GM18519 (cell line): Measurements from ENCODE around the gene TNFSF13B.
"Not testable (repeated sequence)": the region's sequence is repeated elsewhere in the genome, so short reads cannot be mapped to it uniquely, and the experiment has no call there.

Source experiments
- ATAC-seq: cut with Tn5 transposase; IDR thresholded peaks from one replicate; pipeline ENCODE4 v1.9.1; 2021; ENCODE audit warnings: mild to moderate bottlenecking, moderate library complexity; ENCODE audit not compliant: unreplicated experiment, low FRiP score

Gene TNFSF13B

DNA sequence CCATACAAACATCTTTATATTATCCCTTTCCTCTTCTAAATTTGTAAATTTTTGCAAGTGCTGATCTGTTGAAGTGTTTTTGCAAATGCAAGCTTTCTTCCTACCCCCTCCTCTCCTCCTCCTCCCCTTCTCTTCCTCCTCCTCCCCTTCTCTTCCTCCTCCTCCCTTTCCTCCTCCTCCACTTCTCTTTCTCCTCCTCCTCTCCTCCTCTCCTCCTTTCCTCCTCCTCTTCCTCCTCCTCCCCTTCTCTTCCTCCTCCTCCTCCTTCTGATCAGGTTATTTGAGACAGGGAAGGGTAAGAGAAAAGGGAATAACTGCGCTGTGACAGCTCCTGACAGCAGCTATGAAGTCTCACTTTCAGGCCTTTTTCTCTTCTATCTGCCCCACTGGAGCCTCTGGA is 8.9 kb downstream of the TNFSF13B start:
- no peak for ATAC-seq

DNA sequence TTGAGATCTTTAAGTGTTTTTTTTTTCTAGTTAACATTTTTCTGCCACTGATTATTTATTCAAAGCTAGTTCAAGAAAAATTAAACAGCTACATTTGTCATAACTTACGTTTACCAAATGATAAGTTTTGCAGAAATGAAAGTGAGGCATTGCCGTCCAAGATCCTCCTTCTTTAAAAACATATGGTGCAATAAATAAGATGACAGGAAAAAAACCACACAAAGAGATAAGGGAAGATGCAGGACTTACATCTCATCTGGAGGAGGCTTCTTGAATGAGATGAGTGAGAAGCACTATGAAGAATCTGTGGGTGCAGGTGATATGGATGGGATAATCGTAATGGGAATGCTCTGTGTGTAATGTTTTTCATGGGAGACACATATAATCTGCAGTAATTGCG is 12.4 kb downstream of the TNFSF13B start:
- no peak for ATAC-seq

DNA sequence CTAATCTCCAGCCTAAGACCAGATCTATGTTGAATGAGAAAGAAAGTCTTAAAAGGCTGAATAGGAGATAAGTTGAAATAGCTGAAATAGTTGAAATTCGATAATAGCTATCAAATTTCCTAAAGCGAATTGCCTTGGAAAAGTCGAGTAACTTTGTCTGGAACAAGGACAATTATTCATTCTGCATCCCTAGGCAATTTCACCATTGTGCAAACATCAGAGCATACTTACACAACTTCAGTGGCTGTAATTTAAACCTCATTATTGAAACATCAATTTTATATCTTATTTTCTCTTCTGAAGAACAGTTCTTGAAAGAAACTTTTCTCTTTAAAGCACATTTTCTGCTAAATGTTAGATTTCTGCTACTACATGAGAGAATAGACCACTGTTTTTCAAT is 13.6 kb downstream of the TNFSF13B start:
- ATAC-seq: no peak

DNA sequence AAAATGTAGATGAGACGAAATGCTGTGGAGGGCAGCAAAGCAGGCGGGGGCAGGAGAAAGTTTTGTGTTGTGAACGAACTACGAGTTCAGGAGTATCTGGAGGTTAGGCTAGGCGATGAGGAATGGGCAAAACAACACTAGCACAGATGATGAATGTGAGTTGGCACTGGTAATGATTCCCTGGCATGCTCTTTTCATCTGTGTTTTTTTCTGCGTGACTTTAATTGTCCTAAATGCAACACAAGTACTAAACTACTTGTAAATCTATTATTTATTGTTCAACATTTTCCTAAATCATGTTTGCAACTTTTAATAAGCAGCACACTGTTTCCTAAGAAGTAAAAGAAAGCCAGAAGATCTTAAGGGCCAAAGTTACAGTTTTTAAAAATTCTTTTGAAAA is 19.2 kb downstream of the TNFSF13B start:
- ATAC-seq: no peak

DNA sequence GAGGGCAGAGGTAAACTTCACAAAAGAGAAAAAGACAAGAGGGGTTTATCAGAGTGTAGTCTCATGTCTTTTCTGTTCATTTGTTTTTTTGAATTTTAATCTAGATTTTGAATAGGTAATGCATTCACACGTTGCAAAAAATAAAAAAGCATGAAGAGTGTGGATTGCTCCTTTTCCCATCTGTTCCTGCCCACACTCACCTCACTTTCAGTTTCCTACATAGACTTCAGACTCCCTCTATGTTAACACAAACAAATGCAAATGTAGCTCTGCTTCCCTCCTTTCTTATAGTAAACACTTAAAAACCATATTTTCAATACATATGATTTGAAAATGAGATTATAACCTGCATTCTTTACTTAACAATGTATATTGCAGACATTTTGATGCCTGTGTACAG is 20.3 kb downstream of the TNFSF13B start:
- ATAC-seq: no peak

DNA sequence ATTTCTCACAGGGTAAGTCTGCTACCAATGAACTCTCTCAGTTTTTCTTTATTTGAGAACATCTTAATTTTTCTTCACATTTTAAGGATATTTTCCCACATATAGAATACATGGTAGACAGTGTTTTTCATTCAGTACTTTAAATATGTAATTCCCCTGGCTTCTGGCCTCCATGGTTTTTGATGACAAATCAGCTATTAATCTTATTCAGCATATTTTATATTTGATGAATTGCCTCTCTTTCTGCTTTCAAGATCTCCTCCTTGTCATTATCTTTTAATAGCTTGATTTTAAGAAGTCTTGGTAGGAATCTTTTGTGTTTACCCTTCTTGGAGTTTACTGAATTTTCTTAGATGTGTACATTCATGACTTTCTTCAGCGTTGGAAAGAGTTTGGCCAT is 27.6 kb downstream of the TNFSF13B start:
- no peak for ATAC-seq

DNA sequence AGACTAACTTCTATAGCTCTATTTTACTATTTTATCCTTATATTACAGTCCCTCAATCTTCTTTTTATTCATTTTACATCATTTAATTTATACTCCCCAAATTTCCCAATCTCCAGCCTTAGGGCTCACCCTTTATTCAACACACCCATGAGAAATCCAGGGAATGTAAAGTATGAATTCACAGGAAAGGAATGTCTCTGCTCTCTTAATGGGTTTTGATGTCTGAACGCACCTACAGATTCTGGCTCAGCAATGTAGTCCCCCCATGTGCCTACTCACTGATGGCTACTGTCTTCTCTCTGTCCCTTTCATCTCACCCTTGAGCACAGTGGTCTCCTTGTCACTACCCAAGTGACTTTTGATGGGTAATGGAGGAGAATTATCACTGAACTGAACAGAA is 32.8 kb downstream of the TNFSF13B start:
- no peak for ATAC-seq

DNA sequence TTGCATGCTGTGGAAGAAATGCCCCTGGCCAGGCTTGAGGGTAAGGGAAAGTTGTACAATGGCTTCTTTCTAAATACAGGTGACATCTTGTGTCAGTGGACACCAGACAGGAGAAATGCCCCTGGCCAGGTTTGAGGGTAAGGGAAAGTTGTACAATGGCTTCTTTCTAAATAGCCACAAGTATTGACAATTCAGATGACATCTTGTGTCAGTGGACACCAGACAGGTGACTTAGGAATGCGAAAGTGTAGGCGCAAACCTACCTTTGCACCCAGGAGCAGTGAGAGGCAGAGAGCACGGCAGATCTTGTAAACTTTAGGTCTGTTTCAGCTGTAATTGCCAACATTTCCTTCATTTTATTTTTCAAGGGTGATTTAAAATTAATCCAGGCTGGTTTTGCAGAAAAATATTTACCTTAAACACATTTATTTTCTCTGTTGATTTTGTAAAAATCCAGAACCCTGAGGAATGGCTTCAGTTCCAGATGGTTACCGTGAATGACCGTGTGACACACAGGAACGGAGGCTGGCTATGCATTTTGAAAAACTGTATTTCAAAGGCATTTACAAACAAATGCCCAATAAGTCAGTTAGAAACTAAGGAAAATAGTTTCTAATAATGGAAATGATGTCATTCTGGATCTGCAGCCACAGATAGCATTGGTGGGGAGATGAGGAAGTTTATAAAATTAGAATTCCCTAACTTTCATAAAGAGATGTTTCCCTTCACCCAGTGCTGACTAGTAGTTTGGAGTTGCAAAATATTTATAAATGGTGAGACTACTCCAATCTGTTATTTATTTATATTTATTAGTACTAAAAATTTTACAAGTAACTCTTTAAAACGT is 34.9 kb downstream of the TNFSF13B start:
- no peak for ATAC-seq

DNA sequence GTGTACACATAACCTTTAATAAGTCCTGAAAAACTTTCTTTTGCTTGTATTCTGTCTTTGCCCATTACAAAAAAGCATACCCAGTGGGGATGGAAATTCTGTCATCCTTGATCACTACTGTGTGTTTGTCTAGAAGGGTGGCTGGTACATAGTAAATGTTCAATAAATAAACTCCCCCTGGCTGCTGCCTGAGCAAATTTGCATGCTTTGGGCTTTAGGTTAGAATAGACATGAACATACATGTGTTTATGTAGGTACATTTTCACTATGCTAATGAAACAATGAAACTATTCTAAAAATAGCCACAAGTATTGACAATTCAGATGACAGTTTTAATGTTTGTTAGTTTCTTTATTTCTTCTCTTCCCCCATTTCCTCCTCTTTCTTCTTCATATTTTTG is 36.1 kb downstream of the TNFSF13B start:
- ATAC-seq: peak; percentile 41

DNA sequence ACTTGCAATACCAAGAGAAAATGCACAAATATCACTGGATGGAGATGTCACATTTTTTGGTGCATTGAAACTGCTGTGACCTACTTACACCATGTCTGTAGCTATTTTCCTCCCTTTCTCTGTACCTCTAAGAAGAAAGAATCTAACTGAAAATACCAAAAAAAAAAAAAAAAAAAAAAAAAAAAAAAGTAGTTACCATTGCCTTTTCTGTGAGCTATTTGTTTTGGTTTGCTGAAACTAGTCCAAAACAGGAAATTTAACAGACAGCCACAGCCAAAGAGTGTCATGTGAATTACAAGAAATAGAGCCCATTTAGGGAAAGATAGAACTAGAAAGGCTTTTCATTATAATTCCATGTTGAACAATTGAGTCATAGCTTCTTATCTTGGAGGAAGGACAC is 37.3 kb downstream of the TNFSF13B start:
- no peak for ATAC-seq

DNA sequence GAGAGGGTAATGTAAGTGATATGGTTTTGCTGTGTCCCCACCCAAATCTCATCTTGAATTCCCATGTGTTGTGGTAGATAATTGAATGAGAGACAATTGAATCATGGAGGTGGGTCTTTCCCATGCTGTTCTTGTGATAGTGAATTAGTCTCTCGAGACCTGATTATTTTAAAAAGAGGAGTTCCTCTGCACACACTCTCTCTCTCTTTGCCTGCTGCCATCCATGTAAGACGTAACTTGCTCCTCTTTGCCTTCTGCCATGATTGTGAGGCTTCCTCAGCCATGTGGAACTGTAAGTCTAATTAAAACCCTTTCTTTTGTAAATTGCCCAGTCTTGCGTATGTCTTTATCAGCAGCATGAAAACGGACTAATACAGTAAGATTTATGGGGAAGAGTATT is 42.1 kb downstream of the TNFSF13B start:
- not testable (repeated sequence) for ATAC-seq

DNA sequence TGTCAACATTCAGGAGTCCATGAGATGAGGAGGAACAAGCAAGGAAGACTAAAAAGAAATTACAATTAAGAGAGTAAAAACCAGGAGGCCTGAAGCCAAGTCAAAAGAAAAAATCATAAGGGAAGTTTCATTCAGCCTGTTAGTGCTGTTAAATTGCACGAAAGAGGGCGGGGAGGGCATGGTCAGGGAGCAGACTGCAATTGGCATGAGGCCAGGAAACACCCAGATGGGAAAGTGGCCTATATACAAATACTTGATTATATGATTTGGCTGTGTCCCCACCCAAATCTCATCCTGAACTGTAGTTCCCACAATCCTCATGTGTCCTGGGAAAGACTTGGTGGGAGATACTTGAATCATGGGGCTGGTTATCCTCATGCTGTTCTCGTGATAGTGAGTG is 43.9 kb downstream of the TNFSF13B start:
- no peak for ATAC-seq

DNA sequence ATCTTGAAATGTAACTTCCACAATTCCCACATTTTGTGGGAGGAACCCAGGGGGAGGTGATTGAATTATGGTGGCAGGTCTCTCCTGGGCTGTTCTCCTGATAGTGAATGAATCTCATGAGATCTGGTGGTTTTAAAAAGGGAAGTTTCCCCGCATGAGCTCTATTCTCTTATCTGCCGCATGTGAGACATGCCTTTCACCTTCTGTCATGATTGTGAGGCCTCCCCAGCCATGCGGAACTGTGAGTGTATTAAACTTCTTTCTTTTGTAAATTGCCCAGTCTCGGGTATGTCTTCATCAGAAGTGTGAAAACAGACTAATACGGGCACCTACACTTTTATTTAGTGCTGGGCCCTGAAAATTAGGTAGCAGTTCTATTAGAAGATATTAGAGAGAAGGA is 45.8 kb downstream of the TNFSF13B start:
- peak; percentile 79 for ATAC-seq

DNA sequence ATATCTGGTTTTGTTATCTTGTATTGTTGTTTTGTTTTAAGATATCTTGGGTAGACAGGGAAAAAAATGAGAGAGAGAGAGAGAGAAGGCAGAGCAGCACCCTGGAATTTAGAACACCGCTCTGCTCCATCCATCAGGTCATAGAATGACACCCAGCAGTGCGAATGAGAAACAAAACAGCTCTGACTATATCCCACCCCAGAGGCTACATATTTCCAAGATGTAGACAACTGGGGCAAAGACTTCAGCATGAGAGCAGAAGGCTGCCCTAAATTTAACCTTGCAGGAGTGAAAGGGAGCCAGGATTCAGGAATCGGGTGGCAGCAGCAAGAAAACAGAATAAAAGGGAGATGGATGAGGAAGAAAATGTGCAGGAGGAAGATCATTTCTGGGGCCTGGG is 46.5 kb downstream of the TNFSF13B start:
- no peak for ATAC-seq

DNA sequence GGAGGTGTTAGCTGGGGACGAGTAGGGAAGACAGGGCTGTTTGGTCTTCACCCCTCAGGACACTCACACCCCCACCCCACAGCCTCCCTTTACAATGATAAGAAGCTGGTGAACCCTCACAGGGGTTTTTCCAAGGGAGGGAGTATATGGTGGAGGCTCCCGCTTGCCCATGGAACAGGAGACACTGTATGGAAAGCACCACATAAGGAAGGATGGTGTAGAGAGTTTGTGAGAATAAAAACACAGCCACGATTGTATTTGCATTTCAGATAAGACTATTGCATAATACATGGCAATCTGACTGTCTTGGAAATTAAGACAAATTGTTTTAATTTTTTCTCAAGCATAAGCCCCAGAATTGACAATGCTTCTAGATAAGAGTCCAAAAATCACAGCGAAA is 46.9 kb downstream of the TNFSF13B start:
- ATAC-seq: no peak

DNA sequence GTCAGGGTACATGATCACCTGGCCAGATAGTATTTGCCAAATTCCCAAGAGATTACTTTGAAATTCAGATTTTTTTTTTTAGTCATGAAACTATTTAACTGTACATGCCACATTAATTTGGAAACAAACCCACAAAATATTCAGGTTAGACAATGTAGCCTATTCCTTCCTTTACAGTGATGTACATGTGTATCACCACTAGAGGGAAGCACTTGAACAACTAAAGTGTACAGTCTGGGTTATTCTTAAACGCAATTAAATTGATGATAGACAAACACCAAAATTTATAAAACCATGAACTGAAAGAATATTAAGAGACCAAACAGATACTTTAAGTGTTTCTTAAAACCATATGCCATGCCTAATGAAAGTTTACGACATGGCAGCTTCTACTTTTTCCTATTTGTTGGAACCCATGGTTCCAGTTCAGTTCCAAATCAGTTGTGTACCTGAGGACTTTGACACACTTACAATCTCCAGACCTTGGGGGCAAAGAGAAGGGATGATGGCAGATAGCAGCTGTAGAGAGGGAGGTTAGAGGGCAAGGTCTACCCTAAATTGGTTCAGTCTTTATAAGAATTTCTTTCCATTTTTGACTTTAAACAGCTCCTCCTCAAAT is 52.8 kb downstream of the TNFSF13B start:
- peak; percentile 64 for ATAC-seq

DNA sequence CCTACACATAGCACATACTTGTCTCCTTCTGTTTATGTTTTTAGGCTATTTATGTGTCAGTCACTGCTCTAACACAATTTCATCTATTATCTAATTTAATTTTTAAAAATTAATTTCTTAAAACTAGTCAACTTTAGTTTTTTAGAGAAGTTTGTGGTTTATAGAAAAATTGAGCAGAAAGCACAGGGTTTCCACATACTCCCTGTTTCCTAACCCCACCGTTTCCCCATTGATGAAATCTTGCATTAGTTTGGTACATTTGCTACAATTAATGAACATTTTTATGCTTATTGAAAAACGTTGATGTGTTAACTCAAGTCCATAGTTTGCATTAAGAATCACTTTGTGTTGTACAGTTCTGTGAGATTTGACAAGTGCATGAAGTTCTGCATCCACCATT is 53.5 kb downstream of the TNFSF13B start:
- ATAC-seq: no peak

DNA sequence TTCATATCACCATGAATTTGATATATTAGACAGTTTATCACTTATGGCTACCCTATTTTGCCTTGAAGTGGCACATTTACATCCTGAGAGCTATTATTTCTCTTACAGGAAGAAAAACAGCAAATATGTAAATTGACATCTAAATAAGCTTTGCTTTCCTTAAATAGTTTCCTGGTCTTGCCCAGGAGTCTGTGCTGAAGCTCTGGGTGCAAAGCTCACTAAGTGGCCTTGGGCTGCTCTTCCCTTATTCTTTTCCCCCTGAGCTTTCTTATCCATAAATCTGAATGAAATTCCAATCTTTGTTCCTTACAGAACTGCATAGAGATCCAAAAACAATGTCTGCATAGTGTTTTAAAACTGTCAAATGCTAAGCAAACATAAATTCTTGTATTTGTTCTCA is 56.3 kb downstream of the TNFSF13B start:
- ATAC-seq: no peak

DNA sequence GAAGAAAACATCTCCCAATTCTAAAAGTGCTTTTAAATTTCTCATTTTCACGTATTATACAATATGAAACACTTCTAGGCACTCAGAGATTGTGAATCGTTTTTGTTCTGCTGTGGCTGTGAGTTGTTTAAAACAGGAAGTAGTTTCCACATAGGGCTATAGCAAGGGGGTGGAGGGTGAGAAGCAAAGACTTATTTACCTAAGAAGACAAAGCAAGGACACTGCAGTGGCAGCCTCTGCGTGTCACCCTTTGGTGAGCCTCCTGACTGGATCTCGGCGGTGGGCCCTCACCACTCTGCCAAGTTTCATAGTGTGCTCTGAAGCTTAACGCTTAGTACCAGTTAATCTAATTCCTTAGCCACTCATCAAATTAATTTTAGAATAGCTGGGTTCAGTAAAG is 56.8 kb downstream of the TNFSF13B start:
- ATAC-seq: peak; percentile 95

DNA sequence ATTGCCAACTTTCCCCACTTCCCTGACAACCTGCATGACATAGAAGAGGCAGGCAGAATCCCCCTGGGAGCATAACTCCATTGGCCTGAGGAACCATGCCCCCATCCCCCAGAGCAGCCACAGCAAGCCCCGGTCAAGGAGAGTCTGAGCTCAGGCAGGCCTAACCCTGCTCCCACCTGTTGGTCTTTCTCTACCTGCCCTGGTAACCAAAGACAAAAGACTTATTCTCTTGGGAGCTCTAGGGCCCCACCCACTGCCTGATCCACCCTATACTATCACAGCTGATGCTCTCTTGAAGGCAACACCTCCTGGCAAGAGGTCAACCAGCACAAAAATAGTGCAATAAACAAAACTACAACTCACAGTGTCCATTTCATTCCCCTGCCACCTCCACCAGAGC is 59.3 kb downstream of the TNFSF13B start:
- ATAC-seq: no peak

DNA sequence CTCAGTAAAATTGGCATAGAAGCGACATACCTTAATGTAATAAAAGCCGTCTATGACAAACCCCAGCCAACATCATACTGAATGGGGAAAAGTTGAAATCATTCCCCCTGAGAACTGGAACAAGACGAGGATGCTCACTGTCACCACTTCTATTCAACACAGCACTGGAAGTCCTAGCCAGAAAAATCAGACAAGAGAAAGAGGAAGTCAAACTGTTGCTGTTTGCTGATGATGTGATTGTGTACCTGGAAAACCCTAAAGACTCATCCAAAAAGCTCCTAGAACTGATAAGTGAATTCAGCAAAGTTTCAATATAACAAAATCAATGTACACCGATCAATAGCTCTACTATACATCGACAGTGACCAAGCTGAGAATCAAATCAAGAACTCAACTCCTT is 63.3 kb downstream of the TNFSF13B start:
- no peak for ATAC-seq
